Stimulated activated CD8-positive, alpha-beta memory T cell treated with anti-CD3 and anti-CD28 coated beads, Interleukin-7, amount 100 ng/mL, for 48 hours (primary cell): ENCODE data around the gene TROAP.

ENCODE experiments used
- DNase-seq, 2 donors: peaks; one replicate each; pipeline ENCODE4 v3.0.0-alpha.2; 2020; ENCODE audit warnings: low read depth in 1 of 2; ENCODE audit errors: extremely low read depth in 1 of 2

Gene TROAP

DNA sequence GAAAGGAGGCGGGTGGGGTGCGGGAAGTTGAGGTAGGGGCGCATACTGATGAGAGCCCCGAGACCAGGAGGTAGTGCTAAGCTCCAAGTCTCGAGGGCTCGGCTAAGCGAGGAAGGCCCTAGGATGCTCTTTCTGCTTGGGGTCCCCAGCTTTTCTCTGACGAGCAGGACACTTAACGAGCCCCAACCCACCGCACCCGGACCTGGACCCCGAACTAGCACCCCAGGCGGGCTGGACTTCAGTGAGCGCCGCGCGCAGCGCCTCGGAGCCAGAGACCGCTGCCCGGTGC lies 18.7 kb downstream of the TROAP start:
- DNase-seq = no peak

DNA sequence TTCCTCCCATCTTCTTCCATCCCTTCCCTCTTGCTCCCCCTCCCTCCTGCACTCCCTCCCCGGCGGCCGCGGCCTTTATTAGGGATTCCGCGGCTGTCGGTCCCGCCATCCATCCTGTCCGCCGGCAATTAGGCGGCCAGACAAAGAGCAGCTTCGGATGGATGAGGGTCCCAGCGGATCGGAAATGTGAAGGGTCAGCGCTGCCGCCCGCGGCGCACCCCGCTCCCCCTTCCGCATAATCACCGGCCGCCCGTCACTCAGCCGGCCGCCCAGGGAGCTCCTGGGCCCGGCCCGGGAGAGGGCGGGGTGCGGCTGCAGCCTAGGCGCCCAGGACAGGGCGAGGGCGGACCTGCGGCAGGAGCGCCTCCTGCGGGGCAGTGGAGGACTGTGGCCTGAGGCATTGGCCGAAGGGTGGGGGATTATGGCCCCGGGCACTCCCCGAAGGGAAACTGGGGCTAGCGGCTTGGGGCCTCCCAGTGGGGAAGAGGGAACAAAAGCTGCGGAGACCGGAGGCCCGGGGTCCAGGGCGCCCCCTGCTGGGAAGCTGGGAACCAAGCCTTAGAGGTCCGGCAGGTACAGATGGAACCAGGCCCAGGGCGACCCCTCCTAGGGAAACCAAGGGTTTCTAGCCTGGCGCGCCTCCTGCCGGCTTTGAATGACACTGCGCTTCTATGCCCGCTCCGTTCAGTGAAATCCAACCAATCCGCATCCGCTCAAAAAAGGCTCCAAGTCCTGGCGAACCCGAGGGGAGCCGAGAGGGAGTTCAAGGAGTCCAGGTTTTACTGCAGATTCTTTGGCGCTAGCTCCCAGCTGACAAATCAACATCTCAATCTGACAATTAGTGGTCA lies 19.2 kb downstream of the TROAP start:
- peak; percentile 65 to 75 for DNase-seq

DNA sequence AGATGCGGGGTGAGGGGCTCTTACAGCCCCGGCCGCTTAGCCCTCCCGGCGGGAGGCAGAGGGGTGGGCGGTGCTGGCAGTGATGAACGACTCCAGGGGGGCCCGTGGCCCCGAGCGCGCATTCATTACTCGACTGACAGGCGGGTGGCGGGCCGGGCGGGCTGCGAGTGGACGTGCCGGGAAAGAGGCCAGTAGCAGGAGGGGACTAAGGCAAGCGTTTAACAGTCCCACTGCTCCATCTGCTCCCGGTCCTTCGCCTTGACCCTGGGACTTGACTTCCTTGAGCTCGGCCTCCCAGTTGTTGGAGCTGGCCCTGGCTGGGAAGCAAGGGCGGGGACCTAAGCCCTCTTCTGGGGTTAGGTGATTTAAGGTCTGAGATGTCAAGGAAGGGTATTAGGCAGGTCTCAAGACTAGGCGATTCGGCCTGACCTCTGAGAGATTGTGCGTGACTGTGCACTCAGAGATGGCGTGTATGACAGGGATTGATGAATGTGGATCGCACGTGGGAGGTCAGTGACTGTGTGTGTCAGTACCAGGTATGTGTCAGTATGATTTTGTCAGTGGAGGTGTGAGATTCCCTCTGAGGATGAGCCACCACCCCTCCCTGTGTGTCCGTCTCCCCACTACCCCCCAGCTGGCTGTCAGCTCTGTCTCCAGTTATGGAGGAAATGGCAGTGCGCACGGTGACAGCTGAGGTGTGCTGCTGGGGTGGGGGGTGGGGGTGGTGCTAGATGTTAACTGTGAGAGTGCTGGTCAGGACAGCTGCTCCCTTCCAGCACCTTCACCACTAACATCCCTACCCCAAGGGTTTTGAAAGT lies 20.1 kb downstream of the TROAP start:
- DNase-seq = peak in 1 of 2 donors; percentile 46

DNA sequence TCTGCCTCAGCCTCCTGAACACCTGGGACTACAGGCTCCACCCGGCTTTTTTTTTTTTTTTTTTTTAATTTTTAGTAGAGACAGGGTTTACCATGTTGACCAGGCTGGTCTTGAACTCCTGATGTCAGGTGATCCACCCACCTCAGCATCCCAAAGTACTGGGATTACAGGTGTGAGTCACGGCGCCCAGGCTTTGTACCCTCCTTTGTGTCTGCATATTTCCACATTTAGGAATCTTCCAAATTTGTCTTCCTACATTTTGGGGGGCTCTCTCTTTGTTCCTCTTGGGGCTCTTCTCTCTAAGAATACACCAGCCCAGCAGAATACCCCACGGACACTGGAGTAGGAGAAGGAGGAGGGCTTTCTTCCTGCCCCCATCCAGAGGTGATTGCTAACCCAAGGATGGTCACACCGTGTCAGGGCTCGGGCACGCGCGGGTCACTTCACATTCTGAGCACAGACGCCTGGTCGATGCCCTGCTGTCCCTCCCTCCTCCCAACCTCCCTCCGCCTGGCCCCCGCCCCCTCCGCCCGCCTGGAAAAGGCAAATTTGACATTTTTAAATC lies 21.5 kb downstream of the TROAP start:
- no peak for DNase-seq

DNA sequence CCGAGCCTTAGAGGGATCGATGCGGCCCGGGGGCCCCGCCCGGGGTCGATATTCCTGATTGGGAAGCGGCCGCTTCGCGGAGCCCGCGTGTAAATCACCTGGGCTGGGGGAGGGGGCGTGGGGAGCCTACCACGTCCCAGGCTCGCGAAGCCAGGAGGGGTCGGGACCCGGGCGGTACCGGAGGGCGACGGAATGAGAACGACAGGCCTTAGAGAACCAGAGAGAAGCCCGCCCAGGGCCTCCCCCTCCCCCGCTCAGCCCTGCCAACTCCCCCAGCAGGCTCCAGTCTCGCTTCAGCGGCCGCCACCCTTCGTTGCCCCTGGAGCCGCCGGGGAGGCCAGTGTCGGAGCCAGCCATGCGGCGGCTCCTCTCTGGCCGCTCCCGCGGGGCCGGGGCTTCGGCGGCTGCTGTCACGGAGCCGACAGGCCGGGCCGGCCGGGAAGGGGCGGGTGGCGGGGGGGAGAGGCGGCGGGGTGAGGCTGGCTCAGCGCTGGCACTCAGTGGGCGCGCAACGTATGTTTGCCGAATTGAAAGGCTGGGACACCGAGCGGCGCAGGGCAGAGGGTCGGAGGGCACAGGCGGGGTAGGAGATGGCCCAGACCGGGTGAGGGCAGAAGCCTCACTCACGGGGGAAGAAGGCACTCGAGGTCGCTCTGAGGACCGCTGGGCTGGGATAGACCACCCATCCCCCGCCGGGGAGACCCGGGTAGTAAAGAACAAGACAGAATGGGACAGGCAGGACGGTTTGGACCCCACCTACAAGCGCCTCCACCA lies 22.2 kb downstream of the TROAP start:
- DNase-seq = no peak

DNA sequence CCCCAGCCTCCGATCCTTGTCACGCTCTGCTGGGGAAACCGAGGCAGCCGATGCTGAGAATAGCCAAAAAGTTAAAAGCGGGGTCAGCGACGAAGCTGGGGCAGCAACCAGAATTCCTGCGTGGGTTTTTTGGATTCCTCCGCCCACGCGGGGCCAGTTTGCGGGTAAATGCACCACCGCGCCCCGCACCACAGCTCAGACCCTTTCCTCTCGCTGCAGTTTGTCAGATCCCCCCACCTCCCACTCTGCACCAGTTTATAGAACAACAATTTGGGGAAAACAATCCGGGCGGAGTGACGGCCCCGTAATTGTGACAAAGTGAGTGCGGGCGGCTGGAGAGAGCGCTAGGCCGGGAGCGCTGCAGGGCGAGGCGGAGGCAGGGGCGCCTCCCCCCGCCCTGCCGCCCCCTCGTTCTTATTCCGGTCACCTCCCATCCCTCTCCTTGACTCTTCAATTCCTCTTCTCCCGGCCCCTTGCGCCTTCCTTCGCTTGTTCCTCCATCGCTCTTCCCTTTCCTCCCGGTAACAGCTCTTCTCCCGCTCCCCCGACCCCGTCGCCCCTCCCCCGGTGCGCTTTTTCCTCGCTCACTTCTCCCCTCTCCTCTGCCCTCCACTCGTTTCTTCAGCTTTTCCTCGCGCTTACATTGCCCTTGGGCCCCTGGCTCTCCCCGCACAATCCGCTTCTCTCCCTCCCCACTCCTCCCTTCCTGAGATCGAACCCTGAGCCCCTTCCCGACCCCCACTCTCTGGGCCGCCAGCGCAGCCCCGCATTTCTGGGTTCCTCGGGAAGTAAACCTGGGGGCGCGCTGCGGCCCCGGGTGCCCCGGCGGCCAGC lies 23.0 kb downstream of the TROAP start:
- no peak for DNase-seq

DNA sequence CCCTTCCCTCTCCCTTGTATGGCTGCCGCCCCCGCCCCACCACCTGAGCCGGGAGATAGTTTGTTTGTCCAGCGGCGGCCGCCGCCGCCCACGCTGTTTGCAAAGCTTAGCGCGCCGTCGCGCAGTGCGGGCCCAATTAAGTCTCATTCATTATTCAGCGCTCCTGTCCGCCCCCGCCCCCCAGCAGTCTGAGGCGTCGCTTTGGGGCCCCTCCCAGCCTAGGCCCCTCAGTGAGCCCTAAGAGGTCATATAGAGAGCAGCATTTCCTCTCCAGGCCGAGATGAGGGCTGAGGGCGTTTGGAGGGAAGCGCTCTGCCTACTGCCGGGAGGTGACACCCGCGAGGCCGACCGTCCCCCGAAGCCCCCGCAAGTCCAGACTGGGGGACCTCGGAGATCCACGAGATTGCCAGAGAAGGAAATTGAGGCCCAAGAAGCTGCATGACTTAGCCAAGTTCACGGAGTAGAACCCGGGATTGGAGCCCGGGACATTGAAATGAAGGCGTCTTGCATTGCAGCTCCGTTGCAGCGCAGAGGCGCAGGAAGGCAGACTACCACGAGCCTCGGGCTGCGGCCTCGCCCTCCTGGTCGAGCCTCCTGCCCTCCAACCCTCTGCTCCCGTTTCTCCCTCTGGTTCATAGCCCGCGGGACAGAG lies 23.7 kb downstream of the TROAP start, which contains the start of gene DNAJC22:
Gene DNAJC22, plus strand, starts transcription at position 230 of the 652 bp plus-strand sequence. CDS start 1,985 bp downstream, outside the sequence.
- no peak for DNase-seq

DNA sequence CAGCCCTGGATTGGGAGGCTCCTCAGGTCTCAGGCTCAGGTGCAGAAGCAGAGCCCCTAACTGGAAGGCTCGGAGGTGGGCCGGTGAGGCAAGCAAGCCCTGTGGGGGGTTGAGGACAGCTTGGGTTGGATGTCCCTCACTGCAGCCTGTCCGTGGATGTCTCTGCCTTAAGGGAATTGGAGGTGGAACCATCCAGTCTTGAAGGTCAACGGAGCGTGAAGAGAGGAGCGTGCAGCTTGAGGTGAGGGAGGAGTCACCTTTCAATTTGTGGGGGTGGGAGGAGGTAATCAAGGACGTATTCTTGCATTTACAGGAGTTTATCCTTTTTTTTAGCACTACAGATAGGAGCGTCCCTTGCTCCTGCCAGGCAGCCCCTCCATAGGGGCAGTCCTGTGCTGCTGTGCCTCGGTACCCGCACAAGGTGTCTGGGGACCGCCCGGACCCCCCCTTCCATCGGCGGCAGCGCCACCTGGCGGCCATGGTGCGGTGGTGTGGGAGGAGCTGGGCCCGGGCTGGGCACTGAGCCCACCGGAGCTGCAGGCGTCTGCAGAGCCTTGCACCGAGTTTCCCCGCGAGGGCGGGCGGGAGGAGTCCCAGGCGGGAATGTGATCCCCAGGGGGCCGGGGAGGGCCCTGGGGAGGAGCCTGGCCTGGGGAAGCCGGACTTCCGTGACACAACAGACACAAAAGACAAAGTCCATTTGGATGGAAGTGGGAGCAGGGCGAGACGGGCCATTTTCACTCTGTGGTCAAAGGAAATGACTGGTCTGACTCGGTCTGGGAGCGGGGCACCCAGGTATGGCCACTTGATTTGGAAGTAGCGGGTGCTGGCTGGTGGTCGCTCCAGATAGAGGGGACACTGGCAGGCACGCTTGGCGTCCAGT lies 24.5 kb downstream of the TROAP start:
- DNase-seq = peak; percentile 53 to 63

DNA sequence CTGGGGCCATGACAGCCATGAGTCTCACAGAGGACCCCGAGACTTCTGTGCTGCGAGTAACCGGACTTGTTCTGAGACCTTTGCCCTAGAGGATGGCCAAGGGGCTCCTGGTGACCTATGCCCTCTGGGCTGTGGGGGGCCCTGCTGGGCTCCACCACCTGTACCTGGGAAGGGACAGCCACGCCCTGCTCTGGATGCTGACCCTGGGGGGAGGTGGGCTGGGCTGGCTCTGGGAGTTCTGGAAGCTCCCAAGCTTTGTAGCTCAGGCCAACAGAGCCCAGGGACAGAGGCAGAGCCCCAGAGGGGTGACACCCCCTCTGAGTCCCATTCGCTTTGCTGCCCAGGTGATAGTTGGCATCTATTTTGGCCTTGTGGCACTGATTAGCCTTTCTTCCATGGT lies 25.7 kb downstream of the TROAP start:
- DNase-seq = no peak

DNA sequence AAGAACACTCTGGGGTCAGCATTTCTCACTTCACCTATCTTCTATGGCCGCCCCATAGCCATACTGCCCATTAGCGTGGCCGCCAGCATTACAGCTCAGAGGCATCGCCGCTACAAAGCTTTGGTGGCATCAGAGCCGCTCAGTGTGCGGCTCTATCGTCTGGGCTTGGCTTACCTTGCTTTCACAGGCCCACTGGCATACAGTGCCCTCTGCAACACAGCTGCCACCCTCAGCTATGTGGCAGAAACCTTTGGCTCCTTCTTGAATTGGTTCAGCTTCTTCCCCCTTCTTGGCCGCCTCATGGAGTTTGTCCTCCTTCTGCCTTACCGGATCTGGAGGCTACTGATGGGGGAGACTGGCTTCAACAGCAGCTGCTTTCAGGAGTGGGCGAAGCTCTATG lies 26.2 kb downstream of the TROAP start:
- DNase-seq = no peak

DNA sequence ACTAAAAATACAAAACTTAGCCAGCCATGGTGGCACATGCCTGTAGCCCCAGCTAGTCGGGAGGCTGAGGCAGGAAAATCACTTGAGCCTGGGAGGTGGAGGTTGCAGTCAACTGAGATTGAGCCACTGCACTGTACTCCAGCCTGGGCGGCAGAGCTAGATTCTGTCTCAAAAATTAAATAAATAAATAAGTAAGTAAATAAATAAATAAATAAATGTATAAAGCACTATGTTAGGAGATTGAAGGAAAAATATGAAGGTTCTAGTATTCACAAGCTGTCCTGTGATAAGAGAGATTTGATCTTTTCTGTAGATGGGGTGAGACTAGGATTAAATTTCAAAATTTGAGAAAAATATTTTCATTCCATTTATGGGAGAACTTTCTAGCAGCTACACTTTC lies 29.3 kb downstream of the TROAP start:
- DNase-seq = no peak

DNA sequence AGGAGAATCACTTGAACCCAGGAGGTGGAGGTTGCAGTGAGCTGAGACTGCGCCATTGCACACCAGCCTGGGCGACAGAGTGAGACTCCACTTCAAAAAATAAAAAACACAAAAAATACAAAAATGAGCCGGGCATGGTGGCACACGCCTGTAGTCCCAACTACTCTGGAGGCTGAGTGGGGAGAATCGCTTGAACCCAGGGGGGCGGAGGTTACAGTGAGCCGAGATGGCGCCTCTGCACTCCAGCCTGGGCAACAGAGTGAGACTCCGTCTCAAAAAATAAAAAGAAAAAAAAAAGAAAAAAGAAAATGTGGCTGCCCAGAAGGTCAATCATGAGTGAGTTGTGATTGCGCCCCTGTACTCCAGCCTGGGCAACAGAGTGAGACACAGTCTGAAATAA lies 32.9 kb downstream of the TROAP start:
- no peak for DNase-seq

DNA sequence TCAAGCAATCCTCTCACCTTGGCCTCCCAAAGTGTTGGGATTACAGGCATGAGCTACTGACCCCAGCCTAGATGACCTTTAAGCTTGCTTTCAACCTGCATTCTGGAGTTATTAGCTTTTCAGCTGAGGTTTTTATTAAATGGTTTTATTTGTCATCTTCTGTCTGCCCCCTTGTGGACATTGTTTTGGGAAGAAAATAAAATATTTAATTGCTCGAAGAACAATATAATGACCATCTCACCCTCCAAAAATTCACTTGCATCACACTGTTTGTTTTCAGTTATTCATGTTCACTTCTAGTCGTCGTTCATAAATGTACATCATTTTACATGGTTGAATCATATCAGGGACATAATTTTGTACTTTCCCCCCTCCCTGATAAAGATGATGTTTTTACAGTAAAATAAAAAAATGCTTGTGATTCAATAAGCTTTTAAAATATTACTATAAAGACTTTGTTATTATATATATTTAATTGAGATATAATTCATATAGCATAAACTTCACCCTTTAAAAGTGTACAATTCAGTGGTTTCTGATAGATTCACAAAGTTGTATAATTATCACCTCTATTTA lies 34.1 kb downstream of the TROAP start:
- no peak for DNase-seq

DNA sequence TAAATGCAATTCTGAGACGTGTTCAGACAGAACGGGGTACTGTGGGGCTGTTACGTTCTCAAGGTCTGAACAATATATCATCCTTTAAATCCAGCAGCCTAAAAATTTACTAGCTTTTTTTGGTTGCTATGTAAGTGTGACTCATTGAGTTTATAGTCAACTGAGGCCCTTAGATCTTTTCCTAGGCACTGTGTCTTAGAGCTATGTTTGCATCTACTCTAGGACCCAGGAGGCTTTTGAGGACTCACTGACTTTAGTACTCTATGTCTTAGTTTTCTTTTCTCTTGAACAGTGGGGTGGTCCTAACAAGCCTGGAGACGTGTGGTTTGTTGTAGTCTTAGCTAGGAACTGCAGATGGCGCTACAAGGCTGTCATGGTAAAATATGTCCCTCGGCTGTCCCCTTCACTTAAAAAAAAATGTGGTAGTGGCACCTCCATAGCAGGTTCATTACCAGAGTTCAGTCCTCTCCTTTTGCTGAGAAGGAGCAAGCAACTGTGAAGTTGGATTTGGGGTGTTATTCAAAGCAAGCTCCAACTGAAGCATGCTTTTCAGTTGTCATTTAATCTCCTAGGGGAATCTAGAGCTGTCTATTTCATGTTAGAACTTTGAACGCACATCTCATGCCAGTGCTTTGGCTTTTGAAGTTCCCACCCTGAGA lies 35.6 kb downstream of the TROAP start:
- DNase-seq = peak in 1 of 2 donors; percentile 37

DNA sequence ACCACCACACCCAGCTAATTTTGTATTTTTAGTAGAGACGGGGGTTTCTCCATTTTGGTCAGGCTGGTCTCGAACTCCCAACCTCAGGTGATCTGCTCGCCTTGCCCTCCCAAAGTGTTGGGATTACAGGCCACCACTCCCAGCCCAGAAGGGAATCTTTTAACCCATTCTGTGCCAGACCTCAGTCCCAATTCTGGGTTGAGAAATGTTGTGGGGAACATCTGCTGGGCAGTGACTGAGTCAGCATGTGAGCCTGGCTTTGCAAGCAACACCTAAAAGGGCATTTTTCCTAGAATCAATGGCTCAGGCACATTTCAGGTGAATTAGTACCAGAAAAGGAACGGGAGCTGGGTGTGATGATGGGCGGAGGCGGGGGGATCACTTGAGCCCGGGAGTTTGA lies 36.6 kb downstream of the TROAP start:
- no peak for DNase-seq

DNA sequence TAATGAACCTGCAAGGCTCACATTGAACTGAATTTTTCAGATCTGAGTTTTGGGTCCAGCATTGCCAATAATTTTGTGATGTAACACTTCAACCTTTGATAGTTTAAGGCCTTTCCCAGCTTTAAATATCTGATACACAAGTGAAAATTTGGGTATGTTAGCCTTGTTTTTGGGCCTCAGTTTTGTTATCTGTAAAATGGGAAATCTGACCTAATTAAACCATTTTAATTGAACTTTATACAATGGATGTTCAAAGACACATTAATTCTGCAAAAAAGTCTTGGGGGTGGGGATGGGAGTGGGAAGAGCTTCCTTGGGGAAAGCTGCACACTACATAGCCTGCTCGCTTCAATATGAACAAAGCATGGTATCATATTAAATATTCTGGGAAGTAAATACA lies 39.0 kb downstream of the TROAP start:
- DNase-seq = no peak

DNA sequence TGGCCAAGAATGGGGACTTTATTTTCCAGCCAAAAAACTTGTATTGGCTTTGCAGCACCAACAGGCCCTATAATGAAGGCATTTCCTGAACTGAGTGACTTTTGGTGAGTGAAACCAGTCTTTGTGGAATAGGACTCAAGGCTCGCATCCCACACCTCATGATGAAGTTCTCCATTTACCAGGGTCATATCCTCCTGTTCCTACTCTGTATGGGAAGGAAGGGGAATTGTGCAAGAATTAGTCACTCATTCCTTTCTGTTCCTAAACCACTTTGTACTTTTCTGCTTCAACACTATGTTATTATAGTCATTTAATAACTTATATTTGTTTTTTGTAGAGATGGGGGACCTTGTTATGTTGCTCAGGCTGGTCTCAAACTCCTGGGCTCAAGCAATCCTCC lies 41.9 kb downstream of the TROAP start:
- DNase-seq = no peak

DNA sequence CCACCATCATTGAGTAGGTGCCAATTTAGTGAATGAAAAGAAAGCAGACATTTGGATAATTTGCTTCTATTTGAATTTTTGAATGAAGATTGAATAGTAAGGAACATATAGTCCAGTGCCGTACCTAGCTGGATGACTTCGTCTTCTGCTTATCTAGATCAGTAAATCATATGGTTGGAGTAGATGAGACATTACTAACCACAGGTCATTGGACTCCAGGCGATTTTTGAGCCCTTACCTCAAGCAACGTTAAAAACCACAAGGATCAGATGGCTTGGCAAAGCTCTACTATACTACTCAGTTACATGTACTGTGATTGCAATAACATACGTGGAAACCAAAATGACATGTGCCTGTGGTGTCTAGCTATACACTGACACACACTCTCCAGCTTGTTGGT lies 42.5 kb downstream of the TROAP start:
- DNase-seq = no peak
